KMS-11 (cell line): ENCODE measurements around the gene MVB12B.

Experiments
- H2AFZ ChIP-seq: fragments of 200-600 bp; sonication (generic); 2 replicates; pipeline ENCODE4 v1.6.1; 2016; ENCODE audit warnings: antibody characterized with exemption, mixed run types, low read depth
- H3K27ac ChIP-seq: fragments of 200-600 bp; sonication (generic); 2 replicates; pipeline ENCODE4 v1.6.1; 2016; ENCODE audit warnings: mild to moderate bottlenecking, mixed run types
- H3K27me3 ChIP-seq: fragments of 200-600 bp; sonication (generic); 2 replicates; pipeline ENCODE4 v1.6.1; 2017; ENCODE audit warnings: mild to moderate bottlenecking, low read depth, mixed run types, moderate library complexity; ENCODE audit not compliant: insufficient read depth
- H3K36me3 ChIP-seq: fragments of 200-600 bp; sonication (generic); 2 replicates; pipeline ENCODE4 v1.6.1; 2017; ENCODE audit warnings: mild to moderate bottlenecking, mixed run types; ENCODE audit not compliant: insufficient read depth
- H3K4me1 ChIP-seq: fragments of 200-600 bp; sonication (generic); 2 replicates; pipeline ENCODE4 v1.6.1; 2016; ENCODE audit warnings: mild to moderate bottlenecking, low read depth, mixed run types; ENCODE audit not compliant: poor library complexity, severe bottlenecking
- H3K4me2 ChIP-seq: fragments of 200-600 bp; sonication (generic); 2 replicates; pipeline ENCODE4 v1.7.0; 2016; ENCODE audit warnings: mild to moderate bottlenecking, mixed run types
- H3K4me3 ChIP-seq: fragments of 200-600 bp; sonication (generic); IDR thresholded peaks from 2 replicates; pipeline ENCODE4 v1.6.1; 2017; ENCODE audit warnings: low read depth, low read length, mixed read lengths; ENCODE audit not compliant: insufficient read depth
- H3K79me2 ChIP-seq: fragments of 200-600 bp; sonication (generic); 2 replicates; pipeline ENCODE4 v1.6.1; 2016; ENCODE audit warnings: low read depth, mixed run types; ENCODE audit not compliant: insufficient read depth
- H3K9ac ChIP-seq: fragments of 200-600 bp; sonication (generic); 2 replicates; pipeline ENCODE4 v1.6.1; 2016; ENCODE audit warnings: mild to moderate bottlenecking, mixed run types
- H4K20me1 ChIP-seq: fragments of 200-600 bp; sonication (generic); 2 replicates; pipeline ENCODE4 v1.6.1; 2016; ENCODE audit warnings: mild to moderate bottlenecking, mixed run types; ENCODE audit not compliant: insufficient read depth
- TF ChIP-seq, protein P1 (sequence below): fragments of 200-600 bp; sonication (generic); conservative IDR thresholded peaks from 2 replicates; pipeline ENCODE4 v1.6.1; 2017; ENCODE audit warnings: low read depth, mild to moderate bottlenecking, antibody characterized with exemption, low read length, moderate library complexity, mixed read lengths

Gene MVB12B

DNA sequence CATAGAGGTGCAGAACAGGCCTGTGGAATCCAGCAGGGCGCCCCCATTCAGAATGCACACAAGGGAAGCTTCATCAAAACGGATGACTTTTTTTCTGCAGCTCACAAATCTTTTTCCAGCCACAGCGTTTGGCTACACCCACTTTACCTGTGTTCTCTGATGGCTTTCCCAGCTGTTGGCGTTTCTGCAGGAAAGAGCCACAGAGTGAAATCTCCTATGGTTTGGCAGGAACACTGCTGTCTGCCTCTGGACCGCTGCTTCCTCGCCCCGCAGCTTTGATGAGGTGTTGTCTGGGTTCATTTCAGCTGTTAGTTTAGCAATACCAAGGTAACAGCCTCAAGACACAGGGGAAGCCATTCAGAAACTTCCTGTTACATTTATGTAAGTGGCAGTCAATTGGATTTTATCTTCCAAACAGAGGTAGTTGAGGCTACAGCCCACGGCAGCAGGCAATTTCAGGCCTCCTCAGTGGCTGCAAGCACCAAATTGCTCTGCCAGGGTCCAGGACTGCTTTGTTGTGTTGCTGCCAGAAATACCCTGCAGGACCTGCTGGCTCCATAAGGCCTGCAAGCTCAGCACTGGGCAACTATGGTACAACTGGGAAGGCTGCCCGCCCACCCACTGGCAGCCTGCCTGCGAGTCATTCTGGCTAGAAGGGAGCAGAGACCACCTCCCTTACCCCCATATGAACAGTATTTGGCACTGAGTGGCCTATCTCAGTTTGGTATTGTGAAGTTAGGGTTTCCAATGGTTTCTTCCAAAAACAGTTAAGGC, 96.7 kb downstream of the MVB12B start:
- H3K4me2 ChIP-seq = no peak overlapping the region
- H2AFZ ChIP-seq = no peak overlapping the region
- H4K20me1 ChIP-seq = no peaks in the 10 kb centered on the region
- no peak overlapping the region for H3K9ac ChIP-seq
- H3K4me1 ChIP-seq = peaks cover 35% of the 10 kb centered on the region
- H3K27ac ChIP-seq = no peak overlapping the region
- no peaks in the 10 kb centered on the region for H3K27me3 ChIP-seq
- no peaks in the 10 kb centered on the region for H3K36me3 ChIP-seq
- H3K79me2 ChIP-seq = no peaks in the 10 kb centered on the region
- no peak overlapping the region for H3K4me3 ChIP-seq
- TF ChIP-seq, protein P1, sequence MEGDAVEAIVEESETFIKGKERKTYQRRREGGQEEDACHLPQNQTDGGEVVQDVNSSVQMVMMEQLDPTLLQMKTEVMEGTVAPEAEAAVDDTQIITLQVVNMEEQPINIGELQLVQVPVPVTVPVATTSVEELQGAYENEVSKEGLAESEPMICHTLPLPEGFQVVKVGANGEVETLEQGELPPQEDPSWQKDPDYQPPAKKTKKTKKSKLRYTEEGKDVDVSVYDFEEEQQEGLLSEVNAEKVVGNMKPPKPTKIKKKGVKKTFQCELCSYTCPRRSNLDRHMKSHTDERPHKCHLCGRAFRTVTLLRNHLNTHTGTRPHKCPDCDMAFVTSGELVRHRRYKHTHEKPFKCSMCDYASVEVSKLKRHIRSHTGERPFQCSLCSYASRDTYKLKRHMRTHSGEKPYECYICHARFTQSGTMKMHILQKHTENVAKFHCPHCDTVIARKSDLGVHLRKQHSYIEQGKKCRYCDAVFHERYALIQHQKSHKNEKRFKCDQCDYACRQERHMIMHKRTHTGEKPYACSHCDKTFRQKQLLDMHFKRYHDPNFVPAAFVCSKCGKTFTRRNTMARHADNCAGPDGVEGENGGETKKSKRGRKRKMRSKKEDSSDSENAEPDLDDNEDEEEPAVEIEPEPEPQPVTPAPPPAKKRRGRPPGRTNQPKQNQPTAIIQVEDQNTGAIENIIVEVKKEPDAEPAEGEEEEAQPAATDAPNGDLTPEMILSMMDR = no peak

DNA sequence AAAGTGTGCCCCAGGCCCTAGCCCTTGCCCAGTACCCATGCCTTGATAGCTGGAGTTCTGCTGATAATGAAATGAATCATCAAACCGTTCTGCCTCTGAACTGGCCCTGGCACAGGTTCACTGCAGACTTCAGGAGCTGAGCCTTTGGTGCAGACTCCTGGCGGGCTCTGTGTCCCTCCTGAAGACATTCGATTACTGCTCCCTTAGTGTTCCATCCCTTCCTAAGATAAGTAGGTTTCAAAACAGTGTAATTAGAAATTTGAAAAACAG, 97.2 kb downstream of the MVB12B start:
- H3K79me2 ChIP-seq = no peaks in the 10 kb centered on the region
- TF ChIP-seq, protein P1 = no peak

DNA sequence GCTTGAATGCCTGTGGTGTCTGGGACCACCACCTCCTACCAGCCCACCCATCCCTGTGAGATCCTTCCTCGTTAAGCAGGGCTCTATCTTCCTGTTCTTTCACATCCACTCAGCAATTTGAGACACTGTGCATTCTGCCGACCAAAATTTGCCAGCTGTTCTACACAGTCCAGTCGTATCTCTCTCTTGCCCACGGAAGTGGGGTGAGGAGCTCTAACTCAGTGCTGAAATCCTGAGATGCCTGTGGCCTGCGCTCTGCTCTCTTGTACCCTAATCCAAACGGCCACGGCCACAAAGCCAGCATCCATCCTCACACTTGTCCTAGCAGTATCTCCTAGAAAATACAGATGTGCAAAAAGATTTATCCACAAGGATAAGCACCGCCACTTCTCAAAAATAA, 97.9 kb downstream of the MVB12B start:
- Histone ChIP-seq H3K79me2 (no peaks in the 10 kb centered on the region), H3K27ac (no peak overlapping the region), H3K36me3 (no peaks in the 10 kb centered on the region), H3K4me1 (peaks cover 23% of the 10 kb centered on the region), H3K9ac (no peak overlapping the region), H4K20me1 (no peaks in the 10 kb centered on the region), H3K4me2 (no peak overlapping the region), H3K4me3 (no peak overlapping the region), H2AFZ (no peak overlapping the region), H3K27me3 (no peaks in the 10 kb centered on the region)
- TF ChIP-seq, protein P1 = no peak

More for the DNA sequence above, 97.2 kb downstream of the MVB12B start:
- H3K36me3 ChIP-seq = no peaks in the 10 kb centered on the region
- H3K9ac ChIP-seq = no peak overlapping the region
- H3K4me1 ChIP-seq = peaks cover 29% of the 10 kb centered on the region
- H3K4me3 ChIP-seq = no peak overlapping the region
- no peak overlapping the region for H3K27ac ChIP-seq
- no peaks in the 10 kb centered on the region for H4K20me1 ChIP-seq
- H2AFZ ChIP-seq = no peak overlapping the region
- no peak overlapping the region for H3K4me2 ChIP-seq
- no peaks in the 10 kb centered on the region for H3K27me3 ChIP-seq

DNA sequence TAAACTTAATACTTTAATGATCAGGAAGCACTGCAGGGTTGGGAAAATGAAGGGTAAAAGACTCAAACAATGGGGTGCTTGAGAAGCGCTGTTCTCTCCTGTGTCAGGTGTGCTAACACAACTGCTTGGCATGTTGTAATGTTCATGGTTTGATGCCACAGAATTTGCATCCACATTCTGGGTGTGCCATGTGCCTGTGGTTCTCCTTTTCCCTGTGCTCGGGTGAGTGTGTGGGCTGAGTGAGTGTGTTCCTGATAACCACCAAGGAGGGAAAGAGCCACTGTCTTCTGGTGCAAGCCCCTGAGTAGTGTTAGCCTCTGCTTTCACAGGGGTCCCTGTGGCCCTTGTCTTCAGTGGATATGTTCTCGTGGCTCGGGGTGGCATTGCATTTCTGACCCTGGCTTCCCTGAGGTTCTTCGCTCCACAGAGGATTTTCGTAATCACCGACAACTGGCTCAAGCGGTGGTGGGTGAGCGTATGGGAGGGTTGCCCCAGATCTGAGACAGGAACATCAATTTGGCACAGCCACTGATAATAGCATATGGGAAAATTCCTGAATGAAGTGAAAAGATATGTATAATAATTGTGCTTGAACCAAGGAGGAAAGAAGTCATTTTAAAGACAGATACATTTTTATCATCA, 102.0 kb downstream of the MVB12B start:
- Histone ChIP-seq H4K20me1 (no peaks in the 10 kb centered on the region), H2AFZ (no peak overlapping the region), H3K4me1 (no peaks in the 10 kb centered on the region), H3K4me3 (no peak overlapping the region), H3K27me3 (no peaks in the 10 kb centered on the region), H3K4me2 (no peak overlapping the region), H3K79me2 (no peaks in the 10 kb centered on the region), H3K27ac (no peak overlapping the region), H3K9ac (no peak overlapping the region), H3K36me3 (no peaks in the 10 kb centered on the region)
- TF ChIP-seq, protein P1 = no peak
